Stimulated activated memory B cell treated with anti-CD40 and anti-IgM and Interleukin-4, amounts not matched to agents 10 μg/mL and 1 μg/mL and 100 μg/mL, for 72 hours (primary cell): ENCODE results near the gene DDX5.
A peak's percentile ranks its signal among the peaks of the same experiment; 100 is the strongest.

ENCODE experiments used
- ATAC-seq: fragments of 150-1000 bp; cut with Tn5 transposase; 2 replicates; pipeline ENCODE4 v1.10.0; 2021
- H3K27ac Mint-ChIP-seq: one replicate; pipeline ENCODE4 v1.8.0; 2022; ENCODE audit warnings: mild to moderate bottlenecking, mixed read lengths
- H3K27me3 Mint-ChIP-seq: one replicate; pipeline ENCODE4 v1.8.0; 2022; ENCODE audit warnings: mixed read lengths
- H3K36me3 Mint-ChIP-seq: one replicate; pipeline ENCODE4 v1.8.0; 2022; ENCODE audit warnings: mixed read lengths
- H3K4me1 Mint-ChIP-seq: one replicate; pipeline ENCODE4 v1.8.0; 2022; ENCODE audit warnings: mixed read lengths
- H3K4me3 Mint-ChIP-seq: one replicate; pipeline ENCODE4 v1.8.0; 2022; ENCODE audit warnings: mild to moderate bottlenecking, moderate library complexity, mixed read lengths
- H3K9me3 Mint-ChIP-seq: one replicate; pipeline ENCODE4 v1.8.0; 2022; ENCODE audit warnings: mixed read lengths

Gene DDX5

DNA sequence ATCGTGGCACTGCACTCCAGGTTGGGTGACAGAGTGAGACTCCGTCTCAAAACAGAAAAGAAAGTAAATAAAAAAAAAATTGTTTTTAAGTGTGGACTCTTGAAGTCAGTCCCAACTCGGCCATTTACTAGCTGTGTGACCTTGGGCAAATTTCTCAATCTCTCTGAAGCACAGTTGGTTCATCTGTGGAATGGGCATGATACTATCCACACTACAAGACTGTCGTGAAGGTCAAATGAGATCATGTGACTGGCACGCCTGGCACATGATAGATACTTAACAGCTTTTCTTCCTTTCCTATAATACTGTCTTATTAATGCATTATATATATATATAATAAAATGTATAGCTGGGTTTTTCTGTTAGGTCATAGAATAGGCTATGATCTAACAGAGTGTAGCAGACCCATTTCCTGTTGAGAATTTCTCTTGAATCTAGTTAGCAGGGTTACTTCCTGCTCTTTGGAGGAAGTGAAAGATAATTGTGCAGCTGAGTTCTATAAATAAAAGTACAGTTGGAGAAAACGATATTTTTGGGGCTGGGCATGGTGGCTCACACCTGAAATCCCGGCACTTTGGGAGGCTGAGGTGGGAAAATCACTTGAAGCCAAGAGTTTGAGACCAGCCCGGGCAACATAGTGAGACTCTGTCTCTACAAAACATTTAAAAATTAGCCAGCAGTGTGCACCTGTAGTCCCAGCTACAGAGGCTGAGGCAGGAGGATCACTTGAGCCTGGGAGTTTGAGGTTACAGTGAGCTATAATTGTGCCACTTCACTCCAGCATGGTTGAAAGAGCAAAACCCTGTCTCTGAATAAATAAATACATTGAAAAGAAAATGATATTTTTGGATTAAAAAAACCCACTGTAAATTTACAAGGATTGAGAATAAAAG is 49.9 kb downstream of the DDX5 start:
- ATAC-seq: peak; percentile 88
- H3K27me3 Mint-ChIP-seq: no peaks in the 10 kb centered on the region
- H3K9me3 Mint-ChIP-seq: no peaks in the 10 kb centered on the region
- H3K36me3 Mint-ChIP-seq: peaks cover 14% of the 10 kb centered on the region
- H3K27ac Mint-ChIP-seq: peak overlapping the region; percentile 82
- H3K4me3 Mint-ChIP-seq: no peak overlapping the region
- peaks cover 49% of the 10 kb centered on the region for H3K4me1 Mint-ChIP-seq

DNA sequence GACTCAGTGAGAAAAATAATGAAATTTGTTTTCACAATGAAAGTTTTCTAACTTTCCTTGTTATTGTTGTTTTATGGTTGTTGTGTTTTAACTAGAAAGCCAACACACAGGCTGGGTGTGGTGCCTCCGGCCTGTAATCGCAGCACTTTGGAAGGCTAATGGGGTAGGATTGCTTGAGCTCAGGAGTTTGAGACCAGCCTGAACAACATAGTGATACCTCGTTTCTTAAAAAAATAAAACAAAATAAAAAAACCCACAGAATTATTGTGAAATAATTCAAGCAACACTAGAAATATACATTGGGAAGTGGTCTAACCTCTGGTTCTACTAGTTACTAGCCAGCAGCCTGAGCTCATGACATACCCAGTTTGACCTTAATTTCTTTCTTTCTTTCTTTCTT is 56.5 kb downstream of the DDX5 start:
- Mint-ChIP-seq H3K27ac (peak overlapping the region; percentile 83), H3K27me3 (no peaks in the 10 kb centered on the region), H3K4me1 (peaks cover 26% of the 10 kb centered on the region), H3K4me3 (peak overlapping the region; percentile 79), H3K9me3 (no peaks in the 10 kb centered on the region), H3K36me3 (peaks cover 8% of the 10 kb centered on the region)
- no peak for ATAC-seq

DNA sequence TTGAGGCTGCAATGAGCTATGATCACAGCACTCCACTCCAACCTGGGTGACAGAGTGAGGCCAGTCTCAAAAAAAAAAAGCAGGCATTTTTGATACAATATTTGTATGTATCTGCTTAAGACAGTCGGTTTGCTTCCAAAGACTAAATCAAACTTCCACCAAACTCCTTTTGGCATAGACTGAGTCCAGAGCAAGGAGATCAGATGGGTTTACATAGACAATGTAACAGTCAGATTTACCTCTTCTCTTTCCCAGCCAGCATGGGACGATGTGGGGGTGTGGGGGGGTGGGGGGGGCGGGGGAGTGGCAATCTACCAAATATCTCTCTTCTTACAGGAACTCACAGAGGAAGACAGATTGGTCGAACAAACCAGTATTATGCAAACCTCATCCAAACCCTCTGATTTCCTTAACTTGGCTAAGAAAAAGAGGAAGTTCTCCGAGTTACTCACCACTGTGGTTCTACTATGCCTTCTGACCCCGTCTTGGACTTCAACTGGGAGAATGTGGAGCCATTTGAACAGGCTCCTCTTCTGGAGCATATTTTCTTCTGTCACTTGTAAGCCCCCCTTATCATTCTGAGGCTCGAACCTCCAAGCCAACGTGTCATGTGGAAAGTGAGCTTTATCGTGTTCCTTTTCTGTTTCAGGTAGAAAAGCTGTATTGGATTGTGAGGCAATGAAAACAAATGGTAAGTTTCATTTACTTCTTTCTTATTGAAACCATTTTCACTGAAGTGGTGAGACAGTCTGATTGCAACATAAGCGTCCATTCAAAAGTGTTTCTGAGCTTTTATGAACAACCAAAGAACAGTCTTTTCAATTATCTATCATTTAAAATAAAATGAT is 57.2 kb downstream of the DDX5 start, which contains the start of gene MILR1:
Gene MILR1, plus strand, starts transcription at position 451 of the 848 bp plus-strand sequence. Its CDS starts 54 bp downstream, at position 505.
- Mint-ChIP-seq H3K4me1 (peaks cover 25% of the 10 kb centered on the region), H3K36me3 (peaks cover 8% of the 10 kb centered on the region), H3K4me3 (peak within 1 kb of the TSS; percentile 79), H3K9me3 (no peaks in the 10 kb centered on the region), H3K27me3 (no peaks in the 10 kb centered on the region), H3K27ac (peak within 1 kb of the TSS; percentile 83)
- peak; percentile 93 for ATAC-seq
